ENCODE measurements around the gene CCDC170. TPM values are rescaled to one million over a fixed set of nuclear protein-coding genes. Genes with fewer than 3 reads are reported as not detected.

CCDC170 gene
- total RNA-seq, 1 donor from 2014 or later: not detected

DNA sequence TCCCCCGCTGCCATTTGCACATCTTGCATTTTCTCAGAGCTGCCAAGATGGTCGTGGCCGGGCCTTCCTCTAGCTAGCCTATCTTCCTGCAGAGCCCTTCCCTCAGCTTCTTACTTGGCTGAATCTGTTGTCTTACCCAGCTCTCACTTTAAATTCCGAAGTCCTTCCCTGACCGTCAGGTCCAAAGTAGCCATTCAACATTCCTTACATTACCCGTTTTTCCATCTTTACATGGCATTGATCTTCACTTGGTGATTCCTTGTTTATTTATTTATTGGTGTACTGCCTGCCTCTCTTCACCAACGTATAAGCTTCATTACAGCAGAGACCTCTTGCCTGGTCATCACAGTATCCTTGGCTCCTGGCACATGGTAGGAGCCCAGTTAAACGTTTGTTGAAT lies 176.3 kb downstream of the CCDC170 start:
- Histone ChIP-seq H3K4me3 (ENCODE audit: low read depth, low read length) (no peak overlapping the region), H3K27me3 (ENCODE audit: control insufficient read depth, insufficient read depth, low read length) (no peaks in the 10 kb centered on the region), H3K36me3 (ENCODE audit: control insufficient read depth, insufficient read depth, low read length) (no peaks in the 10 kb centered on the region)
- no peak for DNase-seq (ENCODE audit: low read depth)
- TF ChIP-seq CTCF (IDR thresholded peaks at IDR 0.05; ENCODE audit: insufficient read depth, low read length, poor library complexity, severe bottlenecking): no peak

Other genes with a start within 250 kb of the CCDC170 start
- 13.6 and 14.0 TPM in 2 replicates for gene ZBTB2, start 102.5 kb upstream of the CCDC170 start, total RNA-seq
- gene RMND1, start 41.9 kb upstream of the CCDC170 start, total RNA-seq: 49.2 and 59.8 TPM in 2 replicates